DMS79 (cell line): Measurements from ENCODE around the gene C2CD3.
"Not testable (repeated sequence)": the region's sequence is repeated elsewhere in the genome, so short reads cannot be mapped to it uniquely, and the experiment has no call there.

Experiments
- DNase-seq: peaks from one replicate; lab custom pipeline; 2025; lab: John Stamatoyannopoulos, UW

Gene C2CD3

DNA sequence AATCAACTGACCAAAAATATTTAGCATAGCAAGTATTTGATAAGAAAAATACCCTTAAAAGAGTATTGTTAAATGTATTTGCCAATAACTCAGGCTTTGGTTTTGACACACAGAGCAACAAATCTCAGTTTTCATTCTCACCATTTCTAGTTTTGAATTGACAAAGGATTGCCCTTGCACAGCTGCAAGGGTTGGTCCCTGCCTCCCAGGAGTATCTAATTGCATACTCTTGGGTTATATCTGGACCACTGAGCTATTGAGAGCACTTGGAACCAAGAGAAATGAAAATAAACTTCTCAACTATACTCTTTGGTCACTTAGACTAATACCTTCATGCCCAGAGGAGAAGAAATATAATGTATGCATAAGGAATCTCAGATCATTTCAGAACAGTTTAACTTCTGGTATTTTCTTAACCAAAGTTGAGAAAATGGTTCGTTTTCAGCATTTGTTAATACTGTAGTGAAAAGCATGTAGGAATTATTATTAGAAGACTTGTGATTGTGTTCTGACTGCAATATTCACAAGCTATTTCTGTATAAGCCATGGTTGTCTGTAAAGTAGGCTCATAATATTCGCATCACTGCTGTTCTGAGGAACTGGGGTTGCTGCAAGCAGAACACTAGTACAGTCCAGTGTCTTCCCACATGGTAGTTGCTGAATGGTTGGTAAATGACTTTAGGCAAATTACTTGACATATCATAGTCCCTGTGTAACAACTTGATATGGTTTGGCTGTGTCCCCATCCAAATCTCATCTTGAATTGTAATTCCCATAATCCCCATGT lies 7.9 kb downstream of the C2CD3 start:
- DNase-seq = peak; percentile 78

DNA sequence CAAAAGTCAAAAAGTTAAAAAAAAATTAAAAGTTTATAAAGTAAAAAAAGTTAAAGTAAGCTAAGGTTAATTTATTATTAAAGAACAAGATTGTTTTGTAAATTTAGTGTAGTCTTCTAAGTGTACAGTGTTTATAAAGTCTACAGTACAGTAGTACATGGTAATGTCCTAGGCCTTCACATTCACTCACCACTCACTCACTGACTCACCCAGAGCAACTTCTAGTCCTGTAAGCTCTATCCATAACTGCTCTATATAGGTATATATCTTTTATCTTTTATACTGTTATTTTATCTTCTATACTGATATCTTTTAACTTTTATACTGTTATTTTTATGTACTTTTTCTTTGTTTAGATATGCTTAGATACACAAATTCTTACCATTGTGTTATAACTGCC lies 11.2 kb downstream of the C2CD3 start:
- DNase-seq = no peak

DNA sequence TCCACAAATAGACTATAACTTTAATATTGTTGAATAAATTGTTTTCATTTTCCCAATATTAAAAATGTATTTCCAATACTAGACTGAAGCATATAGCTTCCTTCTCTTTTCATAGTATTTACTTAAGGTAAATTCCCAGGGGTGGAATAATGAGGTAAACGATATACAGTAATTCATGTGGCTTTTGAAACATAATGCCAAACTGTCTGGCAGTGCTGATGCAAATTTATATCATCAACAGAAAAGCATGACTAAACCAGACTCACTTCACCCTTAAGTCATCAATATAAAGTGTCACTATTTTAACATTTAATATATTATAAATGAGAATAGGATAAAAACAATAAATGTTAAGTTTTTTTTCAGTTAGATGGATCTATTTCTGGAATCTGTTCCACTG lies 13.6 kb downstream of the C2CD3 start:
- DNase-seq = no peak

- peak; percentile 66 for DNase-seq
Measured at GRCh38 chr11:74154620-74155281, 16.1 kb downstream of the C2CD3 start.

GRCh38 chr11:74153224-74153623 lies 17.6 kb downstream of the C2CD3 start:
- DNase-seq = no peak

DNA sequence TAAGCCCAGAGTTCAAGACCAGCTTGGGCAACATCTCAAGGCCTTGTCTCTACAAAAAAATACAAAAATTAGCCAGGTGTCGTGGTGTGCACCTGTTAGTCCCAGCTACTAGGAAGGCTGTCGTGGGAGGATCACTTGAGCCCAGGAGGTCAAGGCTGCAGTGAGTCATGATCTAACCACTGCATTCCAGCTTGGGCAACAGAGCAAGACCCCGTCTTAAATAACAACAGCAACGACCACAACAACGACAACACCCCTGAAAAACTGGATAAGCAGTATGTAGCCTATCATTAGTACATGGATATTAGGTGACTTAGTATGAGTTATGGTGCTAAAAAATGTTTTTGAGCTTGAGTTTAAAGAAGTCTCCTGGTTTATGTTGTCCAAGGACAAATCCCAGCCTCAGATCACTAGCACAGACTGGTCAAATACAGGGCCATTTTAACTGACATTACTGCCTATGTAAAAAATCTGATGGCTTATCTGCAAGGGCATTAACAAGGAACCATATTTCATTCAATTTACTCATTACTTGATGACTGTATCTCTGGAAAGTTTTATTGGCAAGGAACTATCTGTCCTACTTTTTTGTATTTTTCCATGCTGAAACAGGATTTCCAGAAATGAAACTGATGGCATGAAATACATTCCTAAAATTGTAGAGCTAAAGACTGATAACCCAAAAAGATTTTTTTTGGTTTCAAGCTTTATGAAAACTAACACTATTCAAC lies 23.4 kb downstream of the C2CD3 start:
- no peak for DNase-seq

GRCh38 chr11:74144592-74144991 lies 26.2 kb downstream of the C2CD3 start:
- DNase-seq = no peak

DNA sequence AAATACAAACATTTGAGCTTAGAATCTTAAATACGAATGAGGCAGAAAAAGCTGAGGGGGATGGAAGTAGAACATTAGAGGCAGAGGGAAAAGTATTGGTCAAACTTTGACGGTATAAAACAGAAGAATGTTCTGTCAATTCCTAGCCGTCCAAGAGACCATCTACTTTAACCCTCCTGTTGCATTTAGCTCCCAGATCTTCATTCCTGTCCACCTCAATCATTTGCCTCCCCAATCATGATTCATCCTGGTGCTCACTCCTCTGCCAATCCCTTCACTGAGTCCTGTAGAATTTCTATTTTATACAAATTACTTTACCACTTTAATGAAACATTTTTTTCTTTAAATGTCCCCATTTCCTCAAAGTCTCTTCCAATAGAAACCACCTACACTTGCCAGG lies 28.2 kb downstream of the C2CD3 start:
- no peak for DNase-seq

DNA sequence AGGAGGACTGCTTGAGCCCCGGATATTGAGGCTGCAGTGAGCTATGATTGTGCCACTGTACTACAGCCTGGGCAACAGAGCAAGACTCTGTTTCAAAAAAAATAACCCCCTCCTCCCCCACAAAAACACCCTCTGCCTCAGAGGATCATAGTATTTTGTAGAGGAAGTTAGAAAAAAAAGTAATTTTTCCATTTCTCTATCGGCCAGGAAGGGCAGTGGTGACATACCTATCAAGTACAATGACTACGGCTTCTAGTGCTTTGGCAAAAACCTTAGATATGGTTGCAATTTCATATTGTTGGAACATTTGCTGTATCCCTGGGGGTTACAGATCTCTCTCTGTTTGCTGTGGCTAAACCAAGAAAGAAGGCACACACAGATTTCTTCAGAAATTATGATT lies 28.9 kb downstream of the C2CD3 start:
- no peak for DNase-seq

DNA sequence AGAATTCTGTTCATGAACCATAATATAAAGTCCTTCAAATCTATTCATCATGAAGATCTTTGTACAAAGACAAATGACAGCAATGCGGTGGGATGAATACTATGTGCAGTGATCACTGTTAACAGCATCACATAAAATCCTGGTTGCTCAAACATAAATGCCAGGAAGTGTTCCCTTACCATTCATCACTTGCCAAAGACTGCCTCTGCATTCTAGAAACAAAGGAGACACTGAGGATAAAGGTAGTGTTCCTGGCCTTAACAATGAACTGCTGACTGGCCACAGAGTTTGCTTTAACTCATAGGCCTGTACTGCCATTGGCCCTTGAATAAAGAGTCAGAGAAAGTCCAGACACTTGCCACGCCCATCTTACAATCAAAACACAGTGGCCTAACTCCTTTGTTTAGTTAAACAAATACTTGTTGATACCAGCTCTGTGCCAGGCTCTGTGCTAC lies 29.5 kb downstream of the C2CD3 start:
- no peak for DNase-seq

DNA sequence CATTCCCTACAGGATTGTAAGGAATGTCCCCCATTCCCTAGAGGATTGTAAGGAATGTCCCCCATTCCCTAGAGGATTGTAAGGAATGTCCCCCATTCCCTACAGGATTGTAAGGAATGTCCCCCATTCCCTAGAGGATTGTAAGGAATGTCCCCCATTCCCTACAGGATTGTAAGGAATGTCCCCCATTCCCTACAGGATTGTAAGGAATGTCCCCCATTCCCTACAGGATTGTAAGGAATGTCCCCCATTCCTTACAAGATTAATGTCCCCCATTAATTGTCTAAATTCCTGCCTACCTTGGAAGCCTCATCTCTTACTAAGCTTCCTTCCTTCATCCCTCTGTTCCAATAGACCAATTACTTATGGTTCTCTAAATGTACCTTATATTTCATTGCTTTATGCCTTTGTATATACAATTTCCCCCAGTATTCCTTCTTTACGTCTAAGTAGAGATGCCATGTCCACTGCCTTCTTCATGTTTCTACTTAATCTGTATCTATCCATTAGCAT lies 30.8 kb downstream of the C2CD3 start:
- DNase-seq = not testable (repeated sequence)

- no peak for DNase-seq
Measured at GRCh38 chr11:74139151-74139918, 31.5 kb downstream of the C2CD3 start.

DNA sequence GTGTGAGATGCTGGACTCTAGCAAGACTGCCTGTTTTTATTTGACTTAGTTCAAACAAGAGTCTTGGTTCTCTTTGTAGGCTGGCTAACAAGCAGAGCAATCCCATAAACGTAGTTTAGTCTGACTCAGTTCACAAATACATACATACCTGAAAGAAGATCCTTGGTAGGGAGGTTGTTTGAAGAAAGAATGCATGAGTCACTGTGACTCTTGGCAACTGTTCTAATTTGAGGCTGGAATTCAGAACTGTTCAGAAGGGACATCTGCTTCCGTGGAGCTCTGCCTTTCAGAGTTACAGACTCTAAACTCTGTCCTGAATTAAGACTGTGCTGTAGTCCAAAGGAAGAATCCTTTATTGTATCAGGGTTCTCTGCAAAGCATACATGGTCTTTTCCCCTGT lies 32.2 kb downstream of the C2CD3 start:
- DNase-seq = no peak

- DNase-seq = no peak
Measured at GRCh38 chr11:74138021-74138420, 32.8 kb downstream of the C2CD3 start.

DNA sequence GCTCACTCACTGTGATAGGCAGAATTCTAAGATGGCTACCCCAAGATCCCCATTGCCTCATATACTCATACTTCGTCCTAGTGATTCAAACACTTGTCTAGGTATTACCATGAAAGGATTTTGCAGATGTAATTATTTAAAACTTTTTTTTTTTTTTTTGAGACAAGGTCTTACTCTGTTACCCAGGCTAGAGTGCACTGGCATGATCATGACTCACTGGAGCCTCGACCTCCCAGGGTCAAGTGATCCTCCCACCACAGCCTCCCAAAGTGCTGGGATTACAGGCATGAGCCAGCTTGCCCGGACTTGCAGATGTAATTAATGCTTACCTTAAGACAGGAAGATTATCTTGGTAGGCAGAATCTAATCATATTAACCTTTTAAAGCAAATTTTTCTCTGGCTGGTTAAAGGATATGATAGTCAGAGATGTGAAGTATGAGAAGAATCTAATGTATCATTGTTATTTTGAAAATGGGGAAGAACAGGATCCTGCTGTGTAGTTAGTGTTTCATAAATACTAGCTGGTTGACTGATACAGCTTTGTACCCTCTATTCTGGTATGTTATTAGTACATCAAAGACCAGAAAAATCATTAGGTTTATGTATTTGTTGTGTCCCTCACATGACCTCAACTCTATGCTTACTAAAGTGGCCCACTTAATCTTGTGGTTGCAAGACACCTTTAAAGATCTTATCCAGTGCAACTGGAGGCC lies 35.5 kb downstream of the C2CD3 start:
- peak; percentile 57 for DNase-seq

DNA sequence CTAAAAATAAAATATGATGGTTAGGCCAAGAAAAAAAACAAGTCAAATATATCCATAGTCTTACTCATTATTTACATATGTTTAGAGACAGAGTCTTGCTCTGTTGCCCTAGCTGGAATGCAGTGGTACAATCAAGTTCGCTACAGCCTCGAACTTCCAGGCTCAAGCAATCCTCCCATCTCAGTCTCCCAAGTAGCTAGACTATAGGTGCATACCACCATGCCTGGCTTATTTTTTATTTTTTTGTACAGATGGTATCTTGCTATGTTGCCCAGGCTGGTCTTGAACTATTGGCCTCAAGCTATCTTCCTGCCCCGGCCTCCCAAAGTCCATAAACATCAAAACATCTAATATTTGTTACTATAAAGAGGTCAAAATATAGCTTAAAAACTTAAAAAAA lies 36.1 kb downstream of the C2CD3 start:
- DNase-seq = no peak

DNA sequence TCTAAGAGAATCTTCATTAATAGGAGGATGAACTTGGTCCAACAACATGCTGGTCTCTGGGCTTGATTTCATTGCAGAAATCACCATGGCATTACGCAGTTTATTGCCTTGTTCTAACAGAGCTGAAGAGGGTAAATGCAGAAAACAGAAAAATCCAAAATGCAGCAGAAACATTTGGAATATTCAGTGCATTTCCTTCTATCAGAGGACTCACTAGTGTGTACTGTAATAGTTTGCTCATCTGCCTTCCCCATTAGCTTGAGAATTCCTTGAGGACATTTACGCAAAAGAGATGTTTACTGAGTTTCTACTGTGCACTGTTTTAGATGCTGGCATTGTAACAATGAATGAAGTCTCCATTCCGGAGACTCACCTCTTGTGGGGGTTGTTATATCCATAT lies 37.4 kb downstream of the C2CD3 start:
- no peak for DNase-seq

GRCh38 chr11:74132833-74133232 lies 38.0 kb downstream of the C2CD3 start:
- DNase-seq = no peak

DNA sequence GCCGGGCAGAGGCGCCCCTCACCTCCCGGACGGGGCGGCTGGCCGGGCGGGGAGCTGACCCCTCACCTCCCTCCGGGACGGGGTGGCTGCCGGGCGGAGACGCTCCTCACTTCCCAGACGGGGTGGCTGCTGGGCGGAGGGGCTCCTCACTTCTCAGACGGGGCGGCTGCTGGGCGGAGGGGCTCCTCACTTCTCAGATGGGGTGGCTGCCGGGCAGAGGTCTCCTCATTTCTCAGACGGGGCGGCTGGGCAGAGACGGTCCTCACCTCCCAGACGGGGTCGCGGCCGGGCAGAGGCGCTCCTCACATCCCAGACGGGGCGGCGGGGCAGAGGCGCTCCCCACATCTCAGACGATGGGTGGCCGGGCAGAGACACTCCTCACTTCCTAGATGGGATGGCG lies 41.7 kb downstream of the C2CD3 start:
- not testable (repeated sequence) for DNase-seq

DNA sequence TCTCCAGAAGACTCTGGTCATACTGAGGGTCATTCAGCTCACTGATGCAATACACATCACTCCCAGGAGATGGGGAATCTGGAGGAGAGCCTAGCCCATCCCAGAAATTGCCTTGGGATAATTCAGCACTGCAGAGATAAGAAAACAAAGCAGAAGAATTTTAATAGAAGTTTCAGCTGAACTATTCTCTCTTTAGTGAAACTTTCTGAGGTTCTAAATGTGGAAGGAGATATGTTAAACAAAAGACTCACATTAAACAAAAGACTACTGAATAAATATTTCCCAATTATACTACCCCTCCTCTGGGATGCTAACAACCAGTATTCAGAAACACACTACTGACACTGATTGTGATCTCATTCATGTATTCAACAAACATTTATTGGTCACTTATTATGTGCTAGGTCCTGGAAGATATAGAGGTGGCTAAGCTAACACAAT lies 47.8 kb downstream of the C2CD3 start:
- DNase-seq = no peak

- DNase-seq = no peak
Measured at GRCh38 chr11:74121804-74122203, 49.0 kb downstream of the C2CD3 start.
